ENCODE data around the gene TENM3.

Gene TENM3

DNA sequence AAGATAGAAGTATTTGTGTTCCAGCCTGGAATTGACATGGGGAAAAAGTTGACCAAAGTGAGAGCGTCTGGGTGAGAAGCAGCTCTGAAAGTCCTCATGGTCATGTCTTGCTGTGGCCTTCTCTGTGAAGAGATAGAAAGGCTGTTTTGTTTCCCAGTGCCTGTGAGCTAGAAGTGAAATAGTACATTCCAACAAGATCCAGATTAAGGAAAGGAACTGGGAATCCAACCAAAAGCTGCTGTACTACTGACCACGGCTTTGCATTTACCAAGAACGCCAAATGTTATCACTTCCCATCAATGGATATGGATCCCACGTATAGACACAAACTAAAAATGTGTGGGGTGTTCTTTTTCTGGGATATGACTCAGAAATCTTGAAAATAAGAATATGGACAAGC, 51.2 kb downstream of the TENM3 start:
- Mint-ChIP-seq H3K9me3 (no peaks in the 10 kb centered on the region), H3K36me3 (ENCODE audit: low read depth) (no peaks in the 10 kb centered on the region), H3K4me3 (no peak overlapping the region), H3K27ac (no peak overlapping the region), H3K27me3 (ENCODE audit: low read depth) (no peaks in the 10 kb centered on the region), H3K4me1 (ENCODE audit: low read depth) (no peaks in the 10 kb centered on the region)
- no peak for DNase-seq (ENCODE audit: low spot score)

DNA sequence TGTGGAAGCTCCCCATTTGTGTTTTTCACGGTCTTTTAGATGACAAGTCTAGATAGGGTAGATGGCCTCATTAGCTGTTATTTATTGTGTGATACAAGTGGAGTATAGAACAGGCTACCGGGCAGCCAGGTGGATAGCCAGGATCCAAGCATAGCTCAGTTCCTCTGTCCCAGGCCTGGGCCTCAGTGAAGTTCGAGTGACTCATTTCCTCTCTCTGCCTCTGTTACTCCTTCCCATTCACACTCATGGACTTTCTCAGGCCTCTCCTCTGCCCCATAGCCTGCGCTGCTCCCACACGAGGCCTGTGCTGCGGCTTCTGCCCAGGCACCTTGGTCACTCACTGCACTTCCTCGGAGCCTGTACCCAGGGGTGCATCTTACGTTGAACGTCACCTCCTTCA, 54.5 kb downstream of the TENM3 start:
- H3K4me1 Mint-ChIP-seq (ENCODE audit: low read depth), result no peaks in the 10 kb centered on the region
- no peak for DNase-seq (ENCODE audit: low spot score)
- H3K27me3 Mint-ChIP-seq (ENCODE audit: low read depth), result no peaks in the 10 kb centered on the region
- H3K4me3 Mint-ChIP-seq, result no peak overlapping the region
- no peaks in the 10 kb centered on the region for H3K36me3 Mint-ChIP-seq (ENCODE audit: low read depth)
- H3K27ac Mint-ChIP-seq, result no peak overlapping the region
- no peaks in the 10 kb centered on the region for H3K9me3 Mint-ChIP-seq

DNA sequence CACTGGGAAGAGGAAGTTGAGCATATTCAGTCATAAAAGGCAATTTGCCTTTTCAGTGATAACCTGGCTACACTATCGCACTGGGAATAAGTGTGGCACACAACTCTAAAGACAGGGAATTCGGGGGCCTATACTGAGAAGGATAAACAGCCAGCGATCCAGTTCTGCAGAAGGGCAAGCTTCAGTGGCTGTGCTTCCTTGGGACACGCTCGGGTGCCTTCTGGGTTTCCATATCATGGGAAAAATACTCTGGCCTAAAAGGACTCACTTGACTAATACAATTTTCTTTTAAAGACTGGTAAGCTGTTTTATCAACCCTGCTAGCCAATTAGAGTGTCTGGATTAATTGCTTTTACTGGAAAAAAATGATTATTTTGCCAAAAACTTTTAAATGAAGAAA, 58.5 kb downstream of the TENM3 start:
- DNase-seq (ENCODE audit: low spot score), result no peak
- no peak overlapping the region for H3K27ac Mint-ChIP-seq
- no peaks in the 10 kb centered on the region for H3K4me1 Mint-ChIP-seq (ENCODE audit: low read depth)
- H3K4me3 Mint-ChIP-seq, result no peak overlapping the region
- no peaks in the 10 kb centered on the region for H3K9me3 Mint-ChIP-seq
- no peaks in the 10 kb centered on the region for H3K27me3 Mint-ChIP-seq (ENCODE audit: low read depth)
- H3K36me3 Mint-ChIP-seq (ENCODE audit: low read depth), result no peaks in the 10 kb centered on the region

DNA sequence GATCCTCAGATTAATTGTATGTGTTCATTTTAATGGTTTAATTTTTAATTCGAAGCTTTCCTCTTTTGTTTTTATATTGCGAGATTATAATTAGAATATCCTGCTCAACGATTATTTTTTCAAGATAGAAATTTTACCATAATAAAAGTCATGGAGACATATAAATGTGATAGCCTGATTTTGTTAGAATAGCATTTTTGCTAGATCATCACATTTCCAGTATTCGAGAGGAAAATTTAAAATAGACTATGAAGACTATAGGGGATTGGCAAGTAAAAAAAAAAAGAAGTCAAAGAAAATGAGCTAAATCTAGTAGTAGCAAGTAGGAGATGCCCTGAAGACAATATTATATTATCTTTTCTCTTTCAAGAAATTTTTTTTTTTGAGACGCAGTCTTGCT, 60.6 kb downstream of the TENM3 start:
- Mint-ChIP-seq H3K27ac (no peak overlapping the region), H3K36me3 (ENCODE audit: low read depth) (no peaks in the 10 kb centered on the region), H3K27me3 (ENCODE audit: low read depth) (no peaks in the 10 kb centered on the region), H3K4me1 (ENCODE audit: low read depth) (no peaks in the 10 kb centered on the region), H3K4me3 (no peak overlapping the region), H3K9me3 (no peaks in the 10 kb centered on the region)
- no peak for DNase-seq (ENCODE audit: low spot score)

DNA sequence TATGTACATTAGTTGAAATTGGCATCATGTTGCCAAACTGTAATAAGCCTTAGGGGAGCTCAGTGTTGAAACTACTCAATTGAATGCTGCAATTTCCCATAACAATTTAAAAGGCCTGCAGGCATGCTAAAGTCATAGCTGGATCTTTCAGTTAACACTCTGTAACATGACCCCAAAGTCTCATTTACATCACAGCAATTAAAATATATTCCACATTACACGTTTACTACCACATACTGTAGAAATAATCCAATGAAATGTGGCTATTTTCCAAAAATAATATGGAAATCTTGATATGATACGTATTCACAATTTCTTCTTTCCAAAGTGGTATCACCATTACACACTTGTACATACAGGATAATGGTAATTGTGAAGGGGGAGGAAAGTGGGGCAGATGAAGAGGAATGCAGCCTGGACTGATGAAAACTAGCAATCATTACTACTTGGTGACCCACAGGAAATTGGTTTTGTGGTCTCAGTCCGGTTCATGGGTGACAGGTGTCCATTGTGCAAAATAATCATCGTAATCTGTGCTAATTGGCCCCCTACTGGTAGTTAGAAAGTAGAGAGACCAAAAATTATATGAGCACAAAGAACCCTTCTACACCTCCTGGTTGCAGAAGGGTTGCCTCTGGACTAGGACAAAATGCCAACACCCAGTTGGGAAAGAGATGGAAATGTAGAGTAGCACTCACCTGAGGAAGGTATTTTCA, 63.7 kb downstream of the TENM3 start:
- Mint-ChIP-seq H3K4me1 (ENCODE audit: low read depth) (no peaks in the 10 kb centered on the region), H3K36me3 (ENCODE audit: low read depth) (no peaks in the 10 kb centered on the region), H3K27me3 (ENCODE audit: low read depth) (no peaks in the 10 kb centered on the region), H3K4me3 (no peak overlapping the region), H3K9me3 (no peaks in the 10 kb centered on the region), H3K27ac (no peak overlapping the region)
- no peak for DNase-seq (ENCODE audit: low spot score)

DNA sequence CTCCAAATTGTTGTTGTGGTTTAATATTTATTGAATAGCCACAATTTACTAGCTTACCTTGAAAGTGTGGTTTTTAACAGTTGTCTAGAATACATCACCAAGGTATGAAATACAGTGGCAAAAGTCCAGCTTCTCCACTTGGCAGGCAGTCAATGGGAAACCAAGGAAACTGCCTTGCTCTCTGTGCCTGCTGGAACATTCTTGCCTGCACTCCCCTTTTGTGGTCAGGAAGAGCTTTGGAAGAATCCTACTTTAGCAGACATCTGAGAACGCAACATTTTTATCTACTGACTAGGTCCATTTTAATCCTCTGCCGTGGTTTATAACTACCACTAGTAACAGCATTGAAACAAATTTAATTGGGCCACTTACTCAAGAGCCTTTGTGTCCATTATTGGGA, 64.5 kb downstream of the TENM3 start:
- H3K4me3 Mint-ChIP-seq, result no peak overlapping the region
- no peaks in the 10 kb centered on the region for H3K36me3 Mint-ChIP-seq (ENCODE audit: low read depth)
- H3K9me3 Mint-ChIP-seq, result no peaks in the 10 kb centered on the region
- DNase-seq (ENCODE audit: low spot score), result no peak
- H3K27ac Mint-ChIP-seq, result no peak overlapping the region
- H3K27me3 Mint-ChIP-seq (ENCODE audit: low read depth), result no peaks in the 10 kb centered on the region
- H3K4me1 Mint-ChIP-seq (ENCODE audit: low read depth), result no peaks in the 10 kb centered on the region

DNA sequence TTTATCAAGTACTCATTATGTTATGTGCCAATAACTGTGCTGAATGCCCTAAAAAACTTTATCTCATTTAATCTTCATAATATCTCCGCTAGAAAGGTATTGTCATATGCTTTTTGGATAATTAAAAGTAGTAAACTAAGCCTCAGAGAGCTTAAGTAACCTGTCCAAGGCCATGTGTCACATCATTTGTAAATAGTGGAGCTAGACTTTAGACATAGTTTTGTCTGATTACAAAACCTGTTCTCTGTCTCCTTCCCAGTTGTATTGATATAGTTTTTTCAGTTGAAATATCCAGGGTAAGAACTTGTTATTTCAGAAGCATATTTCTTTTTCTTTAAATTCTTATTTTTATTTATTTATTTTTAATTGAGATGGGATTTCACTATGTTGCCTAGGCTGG, 66.7 kb downstream of the TENM3 start:
- Mint-ChIP-seq H3K9me3 (peaks cover 10% of the 10 kb centered on the region), H3K4me1 (ENCODE audit: low read depth) (no peaks in the 10 kb centered on the region), H3K27me3 (ENCODE audit: low read depth) (no peaks in the 10 kb centered on the region), H3K27ac (no peak overlapping the region), H3K4me3 (no peak overlapping the region), H3K36me3 (ENCODE audit: low read depth) (no peaks in the 10 kb centered on the region)
- no peak for DNase-seq (ENCODE audit: low spot score)

DNA sequence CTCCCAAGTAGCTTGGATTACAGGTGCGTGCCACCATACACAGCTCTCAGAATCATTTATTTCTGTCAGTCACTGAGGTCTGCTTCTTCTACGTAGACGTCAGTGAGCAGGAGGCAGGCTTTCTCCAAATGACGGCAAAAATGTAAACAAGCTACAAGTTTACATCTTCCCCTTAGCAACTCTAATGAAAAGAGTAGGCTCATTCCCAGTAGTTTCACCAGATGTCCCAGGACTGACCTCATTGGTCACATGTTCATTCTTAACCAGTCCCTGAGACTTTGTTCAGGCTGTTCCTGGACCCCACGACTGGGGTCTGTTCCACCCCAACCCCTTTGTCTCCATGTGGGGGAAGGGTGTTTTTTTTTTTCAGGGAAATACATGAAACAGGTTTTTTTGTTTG, 67.1 kb downstream of the TENM3 start:
- Mint-ChIP-seq H3K27ac (no peak overlapping the region), H3K4me3 (no peak overlapping the region), H3K4me1 (ENCODE audit: low read depth) (no peaks in the 10 kb centered on the region), H3K27me3 (ENCODE audit: low read depth) (no peaks in the 10 kb centered on the region), H3K9me3 (peaks cover 13% of the 10 kb centered on the region), H3K36me3 (ENCODE audit: low read depth) (no peaks in the 10 kb centered on the region)
- DNase-seq (ENCODE audit: low spot score), result no peak

DNA sequence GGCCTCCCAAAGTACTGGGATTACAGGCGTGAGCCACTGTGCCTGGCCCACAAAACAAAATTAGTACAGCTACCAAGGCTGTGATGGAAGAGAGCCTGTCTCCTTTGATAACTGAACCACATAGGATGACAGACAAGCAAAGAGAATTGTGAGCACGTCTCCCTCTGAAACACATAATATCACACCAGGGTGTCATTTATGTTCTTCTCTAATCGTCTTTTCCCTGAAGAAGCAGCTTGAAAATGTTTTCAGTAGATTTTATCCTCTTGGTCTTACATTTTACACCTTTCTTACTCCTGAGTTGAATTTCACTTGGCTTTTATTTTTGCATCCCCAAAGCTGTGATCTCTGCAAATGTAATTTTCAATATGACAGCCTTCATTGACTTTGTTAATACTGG, 67.8 kb downstream of the TENM3 start:
- peaks cover 19% of the 10 kb centered on the region for H3K9me3 Mint-ChIP-seq
- no peak overlapping the region for H3K4me3 Mint-ChIP-seq
- H3K27ac Mint-ChIP-seq, result no peak overlapping the region

DNA sequence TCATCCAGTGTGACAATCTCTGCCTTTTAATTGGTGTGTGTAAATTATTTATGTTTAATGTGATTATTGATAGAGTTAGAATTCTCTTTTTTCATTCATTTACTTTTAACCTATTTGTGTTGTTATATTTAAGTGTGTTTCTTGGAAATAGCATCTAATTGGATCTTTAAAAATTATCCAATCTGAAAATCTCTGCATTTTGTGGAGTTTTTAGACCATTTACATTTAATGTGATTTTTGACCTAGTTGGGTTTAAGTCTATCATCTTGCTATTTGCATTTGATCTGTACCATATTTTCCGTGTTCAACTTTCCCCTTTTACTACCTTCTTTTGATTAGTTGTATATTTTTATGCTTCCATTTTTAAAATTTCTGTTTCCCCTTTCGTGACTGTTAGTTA, 71.3 kb downstream of the TENM3 start:
- DNase-seq (ENCODE audit: low spot score), result no peak
- no peaks in the 10 kb centered on the region for H3K27me3 Mint-ChIP-seq (ENCODE audit: low read depth)
- no peak overlapping the region for H3K27ac Mint-ChIP-seq
- no peak overlapping the region for H3K4me3 Mint-ChIP-seq
- no peaks in the 10 kb centered on the region for H3K4me1 Mint-ChIP-seq (ENCODE audit: low read depth)
- no peaks in the 10 kb centered on the region for H3K36me3 Mint-ChIP-seq (ENCODE audit: low read depth)
- H3K9me3 Mint-ChIP-seq, result peaks cover 20% of the 10 kb centered on the region

More for the DNA sequence above, 67.8 kb downstream of the TENM3 start:
- no peaks in the 10 kb centered on the region for H3K4me1 Mint-ChIP-seq (ENCODE audit: low read depth)
- H3K27me3 Mint-ChIP-seq (ENCODE audit: low read depth), result no peaks in the 10 kb centered on the region
- DNase-seq (ENCODE audit: low spot score), result no peak
- no peaks in the 10 kb centered on the region for H3K36me3 Mint-ChIP-seq (ENCODE audit: low read depth)

DNA sequence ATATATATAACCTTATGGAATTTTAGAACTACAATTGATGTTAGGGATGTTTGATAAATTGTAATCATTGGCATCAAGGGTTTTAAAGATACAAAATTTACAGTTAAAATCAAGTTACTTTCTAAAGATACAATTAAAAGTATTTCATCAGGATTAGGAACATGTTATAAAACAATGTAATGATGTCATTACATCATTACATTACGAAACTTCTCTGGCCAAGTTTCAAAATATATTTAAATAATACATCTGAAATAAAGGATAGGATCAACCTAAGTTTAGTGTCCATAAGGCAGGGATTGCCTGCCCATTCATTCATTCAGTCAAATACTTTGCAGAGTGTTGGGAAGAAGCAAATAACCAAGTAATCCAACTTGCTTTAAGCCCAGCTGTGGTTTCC, 75.1 kb downstream of the TENM3 start:
- Mint-ChIP-seq H3K9me3 (peaks cover 20% of the 10 kb centered on the region), H3K27ac (no peak overlapping the region), H3K27me3 (ENCODE audit: low read depth) (no peaks in the 10 kb centered on the region), H3K4me1 (ENCODE audit: low read depth) (no peaks in the 10 kb centered on the region), H3K4me3 (no peak overlapping the region), H3K36me3 (ENCODE audit: low read depth) (no peaks in the 10 kb centered on the region)
- no peak for DNase-seq (ENCODE audit: low spot score)

DNA sequence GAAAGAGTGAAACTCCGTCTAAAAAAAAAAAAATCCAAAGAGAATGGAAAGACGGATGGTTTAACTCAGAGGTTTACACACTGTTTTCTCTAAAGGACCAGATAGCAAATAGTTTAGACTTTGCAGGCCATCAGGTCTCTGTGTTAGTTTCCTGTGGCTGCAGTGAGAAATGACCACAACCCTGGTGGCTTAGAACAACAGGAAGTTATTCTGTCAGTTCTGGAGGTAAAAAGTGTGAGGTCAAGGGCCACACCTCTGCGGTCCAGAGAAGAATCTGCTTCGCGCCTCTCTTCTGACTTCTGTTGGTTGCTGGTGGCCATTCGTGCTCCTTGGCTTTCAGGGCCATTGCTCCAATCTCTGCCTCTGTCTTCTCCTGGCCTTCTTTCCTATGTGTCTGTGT, 76.9 kb downstream of the TENM3 start:
- H3K27ac Mint-ChIP-seq, result no peak overlapping the region
- H3K4me3 Mint-ChIP-seq, result no peak overlapping the region
- peaks cover 7% of the 10 kb centered on the region for H3K9me3 Mint-ChIP-seq
- no peaks in the 10 kb centered on the region for H3K4me1 Mint-ChIP-seq (ENCODE audit: low read depth)
- DNase-seq (ENCODE audit: low spot score), result no peak
- H3K36me3 Mint-ChIP-seq (ENCODE audit: low read depth), result no peaks in the 10 kb centered on the region
- no peaks in the 10 kb centered on the region for H3K27me3 Mint-ChIP-seq (ENCODE audit: low read depth)

DNA sequence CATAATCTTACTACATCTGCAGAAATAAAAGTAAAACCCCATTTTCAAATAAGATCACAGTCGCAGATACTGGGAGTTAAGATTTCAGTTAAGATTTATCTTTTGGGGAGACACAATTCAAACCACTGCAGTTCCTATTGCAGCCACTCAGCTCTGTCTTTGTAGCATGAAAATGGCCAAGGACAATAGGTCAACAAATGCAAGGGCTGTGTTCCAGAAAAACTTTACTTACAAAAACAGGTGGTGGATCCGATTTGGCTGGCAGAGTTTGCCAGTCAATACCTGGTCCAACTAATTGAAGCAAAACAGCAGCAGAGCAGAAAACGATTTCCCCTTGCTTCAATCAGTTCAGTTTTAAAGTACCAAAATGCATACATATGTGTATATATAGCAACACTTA, 77.4 kb downstream of the TENM3 start:
- Mint-ChIP-seq H3K36me3 (ENCODE audit: low read depth) (no peaks in the 10 kb centered on the region), H3K27ac (no peak overlapping the region)

DNA sequence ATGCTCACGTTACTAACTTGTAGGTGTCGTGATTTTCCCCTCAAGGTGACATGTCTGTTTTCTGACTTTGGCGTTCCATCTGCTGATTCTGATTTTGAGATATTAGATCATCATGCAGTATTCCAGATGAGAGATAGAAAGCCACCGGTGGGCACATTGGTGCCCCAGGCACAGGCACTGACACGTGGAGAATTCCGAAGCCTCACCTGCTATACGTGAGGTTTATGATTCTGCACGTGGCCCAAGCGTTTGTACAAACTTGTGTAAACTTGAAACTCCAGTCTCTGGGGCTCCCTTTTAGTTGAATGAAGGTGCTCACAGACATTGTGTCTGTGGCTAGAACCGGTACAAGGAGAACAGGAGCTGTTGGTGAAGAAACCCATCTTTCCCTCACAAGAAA, 81.1 kb downstream of the TENM3 start:
- no peak for DNase-seq (ENCODE audit: low spot score)
- Mint-ChIP-seq H3K27ac (no peak overlapping the region), H3K27me3 (ENCODE audit: low read depth) (no peaks in the 10 kb centered on the region), H3K36me3 (ENCODE audit: low read depth) (no peaks in the 10 kb centered on the region), H3K9me3 (no peaks in the 10 kb centered on the region), H3K4me3 (no peak overlapping the region), H3K4me1 (ENCODE audit: low read depth) (no peaks in the 10 kb centered on the region)

More for the DNA sequence above, 77.4 kb downstream of the TENM3 start:
- DNase-seq (ENCODE audit: low spot score), result no peak
- H3K9me3 Mint-ChIP-seq, result peaks cover 4% of the 10 kb centered on the region
- H3K27me3 Mint-ChIP-seq (ENCODE audit: low read depth), result no peaks in the 10 kb centered on the region
- no peak overlapping the region for H3K4me3 Mint-ChIP-seq
- H3K4me1 Mint-ChIP-seq (ENCODE audit: low read depth), result no peaks in the 10 kb centered on the region

DNA sequence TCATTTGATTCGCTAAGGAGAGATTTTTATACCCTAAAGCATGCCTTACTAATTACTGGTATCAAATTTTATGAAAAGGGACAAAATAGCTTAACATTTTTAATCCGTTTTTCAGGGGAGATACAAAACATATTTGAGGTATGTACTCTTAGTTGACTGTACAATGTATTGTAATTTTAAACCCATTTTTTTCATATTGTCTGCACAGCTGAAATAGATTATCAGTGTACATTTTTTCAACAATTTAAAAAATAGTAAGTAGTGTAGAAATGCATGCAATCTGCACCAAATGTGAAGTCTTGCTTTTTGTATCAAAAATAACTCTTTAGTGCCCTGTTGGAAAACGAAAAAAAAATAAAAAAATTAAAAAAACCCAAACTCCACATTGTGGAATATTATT, 82.2 kb downstream of the TENM3 start:
- no peak for DNase-seq (ENCODE audit: low spot score)
- Mint-ChIP-seq H3K27ac (no peak overlapping the region), H3K36me3 (ENCODE audit: low read depth) (no peaks in the 10 kb centered on the region), H3K27me3 (ENCODE audit: low read depth) (no peaks in the 10 kb centered on the region), H3K4me3 (no peak overlapping the region), H3K4me1 (ENCODE audit: low read depth) (no peaks in the 10 kb centered on the region), H3K9me3 (no peaks in the 10 kb centered on the region)
